ENCODE measurements around the gene N4BP3. TPM values are rescaled to one million over a fixed set of nuclear protein-coding genes. Genes with fewer than 3 reads are reported as not detected.

The N4BP3 gene
- total and polyA plus RNA-seq, 2 of the 4 experiments (the other 2 are of a cell fraction), result 0.14 to 0.18 TPM

DNA sequence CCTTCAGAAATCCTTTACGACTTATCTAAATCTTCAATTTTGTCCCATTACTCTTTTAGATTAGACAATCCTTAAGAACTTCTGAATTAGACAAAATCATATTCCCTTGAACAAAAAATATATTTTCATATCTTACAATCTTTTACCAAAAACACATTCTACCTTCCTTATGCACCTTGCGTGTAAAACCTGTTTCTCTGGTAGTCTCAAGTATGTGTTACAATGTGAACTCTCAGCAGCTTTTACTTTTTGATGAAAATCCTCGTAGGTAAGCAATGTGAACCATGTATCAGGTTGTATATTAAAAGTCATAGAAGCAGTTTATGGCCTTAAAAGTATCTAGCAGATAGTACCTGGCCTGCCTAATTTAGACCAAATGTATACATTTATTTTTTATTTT is 61.1 kb downstream of the N4BP3 start:
- Histone ChIP-seq H3K4me2 (ENCODE audit: low read depth, low read length) (no peak overlapping the region), H2BK5ac (ENCODE audit: low read depth, low read length, poor library complexity, severe bottlenecking) (no peak overlapping the region), H3K9me1 (ENCODE audit: insufficient read depth, low read length) (no peaks in the 10 kb centered on the region), H4K5ac (ENCODE audit: low read depth, low read length) (no peak overlapping the region), H3K36me3 (ENCODE audit: control insufficient read depth, insufficient read depth, low read length) (no peaks in the 10 kb centered on the region), H4K8ac (ENCODE audit: low read depth in 2 of 2, low read length in 2 of 2) (no peak overlapping the region), H3K14ac (replicated peaks; ENCODE audit: low read depth, low read length) (no peak overlapping the region), H3K23ac (ENCODE audit: low read depth, low read length) (no peak overlapping the region), H2AK9ac (replicated peaks; ENCODE audit: low read depth, low read length, poor library complexity) (no peak overlapping the region), H4K91ac (ENCODE audit: insufficient read depth, low read depth, low read length) (no peak overlapping the region), H3K4me1 (ENCODE audit: control insufficient read depth, insufficient read depth, low read length) (no peaks in the 10 kb centered on the region), H3K27ac (ENCODE audit: insufficient read depth, low read length) (no peak overlapping the region), H3K18ac (ENCODE audit: low read depth, low read length) (no peak overlapping the region), H3K56ac (ENCODE audit: extremely low read depth, insufficient read depth, low read length) (no peak overlapping the region), H2BK15ac (ENCODE audit: low read depth, low read length) (no peak overlapping the region), H2BK20ac (ENCODE audit: low read depth, low read length) (no peak overlapping the region), H3K9ac (ENCODE audit: low read depth, low read length) (no peak overlapping the region), H4K20me1 (ENCODE audit: insufficient read depth, low read length) (no peaks in the 10 kb centered on the region), H2BK120ac (ENCODE audit: low read depth, low read length) (no peak overlapping the region), H3K4ac (ENCODE audit: low read depth, low read length) (no peak overlapping the region), H3K79me1 (ENCODE audit: low read depth in 1 of 2, low read length in 2 of 2) (no peaks in the 10 kb centered on the region), H3K9me3 (ENCODE audit: control insufficient read depth, insufficient read depth, low read length) (peaks cover under 1% of the 10 kb centered on the region; the same call in 1 of the 2 replicates), H3K27me3 (ENCODE audit: control insufficient read depth, insufficient read depth, low read length) (peaks cover 6% of the 10 kb centered on the region), H2AFZ (replicated peaks; ENCODE audit: low read length, poor library complexity) (no peak overlapping the region), H3K4me3 (ENCODE audit: insufficient read depth, low read depth, low read length) (no peak overlapping the region), H2AK5ac (ENCODE audit: low read depth, low read length) (no peak overlapping the region)
- intact Hi-C loops (cut with micrococcal nuclease) (no loop called here), in situ Hi-C loops (cut with MboI; ENCODE audit: low sequenced_read_pairs) (loop anchor here (25.0 kb wide), 1 partner anchor 237 kb away; no protein-coding TSS in a partner anchor), dilution Hi-C loops (cut with HindIII; ENCODE audit: low sequenced_read_pairs, unreplicated experiment) (no loop called here)
- TF ChIP-seq, protein P1, sequence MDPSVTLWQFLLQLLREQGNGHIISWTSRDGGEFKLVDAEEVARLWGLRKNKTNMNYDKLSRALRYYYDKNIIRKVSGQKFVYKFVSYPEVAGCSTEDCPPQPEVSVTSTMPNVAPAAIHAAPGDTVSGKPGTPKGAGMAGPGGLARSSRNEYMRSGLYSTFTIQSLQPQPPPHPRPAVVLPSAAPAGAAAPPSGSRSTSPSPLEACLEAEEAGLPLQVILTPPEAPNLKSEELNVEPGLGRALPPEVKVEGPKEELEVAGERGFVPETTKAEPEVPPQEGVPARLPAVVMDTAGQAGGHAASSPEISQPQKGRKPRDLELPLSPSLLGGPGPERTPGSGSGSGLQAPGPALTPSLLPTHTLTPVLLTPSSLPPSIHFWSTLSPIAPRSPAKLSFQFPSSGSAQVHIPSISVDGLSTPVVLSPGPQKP (IDR thresholded peaks at IDR 0.05; ENCODE audit: borderline replicate concordance, low read depth, low read length), result no peak
- no peak for TF ChIP-seq MAFK (IDR thresholded peaks at IDR 0.05; ENCODE audit: low read depth, low read length)
- TF ChIP-seq POLR2A (IDR thresholded peaks at IDR 0.05; ENCODE audit: low read depth, low read length), result no peak
- no peak for TF ChIP-seq MAZ (IDR thresholded peaks at IDR 0.05; ENCODE audit: borderline replicate concordance, low read depth, low read length)
- TF ChIP-seq FOS (IDR thresholded peaks at IDR 0.05; ENCODE audit: low read depth, low read length), result no peak
- TF ChIP-seq, protein P2, sequence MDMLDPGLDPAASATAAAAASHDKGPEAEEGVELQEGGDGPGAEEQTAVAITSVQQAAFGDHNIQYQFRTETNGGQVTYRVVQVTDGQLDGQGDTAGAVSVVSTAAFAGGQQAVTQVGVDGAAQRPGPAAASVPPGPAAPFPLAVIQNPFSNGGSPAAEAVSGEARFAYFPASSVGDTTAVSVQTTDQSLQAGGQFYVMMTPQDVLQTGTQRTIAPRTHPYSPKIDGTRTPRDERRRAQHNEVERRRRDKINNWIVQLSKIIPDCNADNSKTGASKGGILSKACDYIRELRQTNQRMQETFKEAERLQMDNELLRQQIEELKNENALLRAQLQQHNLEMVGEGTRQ (IDR thresholded peaks at IDR 0.05; ENCODE audit: low read depth, low read length), result no peak
- no peak for TF ChIP-seq MXI1 (IDR thresholded peaks at IDR 0.05; ENCODE audit: borderline replicate concordance, low read depth, low read length)
- ChIA-PET POLR2A (ENCODE audit: unreplicated experiment) (no interaction called here), CTCF (no interaction called here)
- DNase-seq (no peak), ATAC-seq (ENCODE audit: low read depth) (no peak)
- WGBS, 2 experiments (ENCODE audit: extremely low coverage in 2 of 2, insufficient read length in 1 of 2), result 100% methylated on average over 1 of the region's 3 CpGs; no CpG with 5 or more reads in 1 of the 2 experiments
- no TSS peak for BruUV-seq (replicated peaks)

Other genes with a start within 250 kb of the N4BP3 start
- gene PROP1, start 117.3 kb upstream of the N4BP3 start, total RNA-seq (2012; rRNA removed), result not detected in 2 replicates
- not detected in 2 replicates for gene PROP1, start 117.3 kb upstream of the N4BP3 start, polyA plus RNA-seq (2012; rRNA removed)
- gene RMND5B, start 17.5 kb downstream of the N4BP3 start, total RNA-seq (2012; rRNA removed), result 11.7 and 14.0 TPM in 2 replicates
- gene RMND5B, start 17.5 kb downstream of the N4BP3 start, polyA plus RNA-seq (2012; rRNA removed), result 19.5 and 21.6 TPM in 2 replicates
- 278 and 302 TPM in 2 replicates for gene NHP2, start 40.4 kb downstream of the N4BP3 start, total RNA-seq (2012; rRNA removed)
- gene NHP2, start 40.4 kb downstream of the N4BP3 start, polyA plus RNA-seq (2012; rRNA removed), result 180 and 207 TPM in 2 replicates
- not detected in 2 replicates for gene GMCL2, start 73.8 kb downstream of the N4BP3 start, total RNA-seq (2012; rRNA removed)
- gene GMCL2, start 73.8 kb downstream of the N4BP3 start, polyA plus RNA-seq (2012; rRNA removed), result not detected in 2 replicates
- gene HNRNPAB, start 91.0 kb downstream of the N4BP3 start, total RNA-seq (2012; rRNA removed), result 32.1 and 54.4 TPM in 2 replicates
- gene HNRNPAB, start 91.0 kb downstream of the N4BP3 start, polyA plus RNA-seq (2012; rRNA removed), result 122 and 128 TPM in 2 replicates
- gene PHYKPL, start 119.3 kb downstream of the N4BP3 start, total RNA-seq (2012; rRNA removed), result 8.6 and 10.0 TPM in 2 replicates
- 24.5 and 25.5 TPM in 2 replicates for gene PHYKPL, start 119.3 kb downstream of the N4BP3 start, polyA plus RNA-seq (2012; rRNA removed)

Measured in IMR-90 (cell line).